NCI-H774 (cell line): ENCODE data around the gene PLXNA4.
A peak's percentile ranks its signal among the peaks of the same experiment; 100 is the strongest.
"Not testable (repeated sequence)": the region's sequence is repeated elsewhere in the genome, so short reads cannot be mapped to it uniquely, and the experiment has no call there.

ENCODE experiments used
- DNase-seq: peaks from one replicate; lab custom pipeline; 2025; lab: John Stamatoyannopoulos, UW

Gene PLXNA4

GRCh38 chr7:132575982-132576720, at the start of gene PLXNA4:
PLXNA4 (minus strand) TSS chr7:132576470; CDS start chr7:132508693, 67,777 bp downstream.
- peak; percentile 12 for DNase-seq

- no peak for DNase-seq
These were observed 49.4 kb upstream of the PLXNA4 start for GRCh38 chr7:132625651-132626050.

- no peak for DNase-seq
These were observed 45.8 kb upstream of the PLXNA4 start for GRCh38 chr7:132622081-132622480.

- DNase-seq: no peak
These were observed 43.7 kb upstream of the PLXNA4 start for GRCh38 chr7:132619967-132620366.

- no peak for DNase-seq
These were observed 42.7 kb upstream of the PLXNA4 start for GRCh38 chr7:132618956-132619305.

- no peak for DNase-seq
These were observed 42.1 kb upstream of the PLXNA4 start for GRCh38 chr7:132618271-132618955.

GRCh38 chr7:132614428-132615318, 38.4 kb upstream of the PLXNA4 start:
- DNase-seq: no peak

- no peak for DNase-seq
These were observed 37.5 kb upstream of the PLXNA4 start for GRCh38 chr7:132613737-132614136.

GRCh38 chr7:132610995-132611394, 34.7 kb upstream of the PLXNA4 start:
- no peak for DNase-seq

GRCh38 chr7:132609906-132610520, 33.7 kb upstream of the PLXNA4 start:
- DNase-seq: no peak

- no peak for DNase-seq
These were observed 33.0 kb upstream of the PLXNA4 start for GRCh38 chr7:132609222-132609621.

- no peak for DNase-seq
These were observed 32.3 kb upstream of the PLXNA4 start for GRCh38 chr7:132608523-132608922.

- DNase-seq: no peak
These were observed 31.4 kb upstream of the PLXNA4 start for GRCh38 chr7:132607656-132608055.

- DNase-seq: no peak
These were observed 27.9 kb upstream of the PLXNA4 start for GRCh38 chr7:132604121-132604520.

- no peak for DNase-seq
These were observed 27.1 kb upstream of the PLXNA4 start for GRCh38 chr7:132603220-132603833.

GRCh38 chr7:132601783-132602182, 25.5 kb upstream of the PLXNA4 start:
- DNase-seq: no peak

- DNase-seq: no peak
These were observed 20.3 kb upstream of the PLXNA4 start for GRCh38 chr7:132596588-132596987.

GRCh38 chr7:132594741-132595140, 18.5 kb upstream of the PLXNA4 start:
- DNase-seq: not testable (repeated sequence)

- DNase-seq: no peak
These were observed 16.7 kb upstream of the PLXNA4 start for GRCh38 chr7:132592936-132593335.

- DNase-seq: no peak
These were observed 16.1 kb upstream of the PLXNA4 start for GRCh38 chr7:132592231-132592920.

- no peak for DNase-seq
These were observed 13.9 kb upstream of the PLXNA4 start for GRCh38 chr7:132590162-132590561.
